NOMO-1 (cell line): ENCODE measurements around the gene THSD7B.
"Not testable (repeated sequence)": the region's sequence is repeated elsewhere in the genome, so short reads cannot be mapped to it uniquely, and the experiment has no call there.

ENCODE experiments used
- DNase-seq, 2 experiments: peaks; one replicate each; lab custom pipeline; 2025; ENCODE audit not compliant: unreplicated experiment in 2 of 2; lab: John Stamatoyannopoulos, UW

THSD7B gene

DNA sequence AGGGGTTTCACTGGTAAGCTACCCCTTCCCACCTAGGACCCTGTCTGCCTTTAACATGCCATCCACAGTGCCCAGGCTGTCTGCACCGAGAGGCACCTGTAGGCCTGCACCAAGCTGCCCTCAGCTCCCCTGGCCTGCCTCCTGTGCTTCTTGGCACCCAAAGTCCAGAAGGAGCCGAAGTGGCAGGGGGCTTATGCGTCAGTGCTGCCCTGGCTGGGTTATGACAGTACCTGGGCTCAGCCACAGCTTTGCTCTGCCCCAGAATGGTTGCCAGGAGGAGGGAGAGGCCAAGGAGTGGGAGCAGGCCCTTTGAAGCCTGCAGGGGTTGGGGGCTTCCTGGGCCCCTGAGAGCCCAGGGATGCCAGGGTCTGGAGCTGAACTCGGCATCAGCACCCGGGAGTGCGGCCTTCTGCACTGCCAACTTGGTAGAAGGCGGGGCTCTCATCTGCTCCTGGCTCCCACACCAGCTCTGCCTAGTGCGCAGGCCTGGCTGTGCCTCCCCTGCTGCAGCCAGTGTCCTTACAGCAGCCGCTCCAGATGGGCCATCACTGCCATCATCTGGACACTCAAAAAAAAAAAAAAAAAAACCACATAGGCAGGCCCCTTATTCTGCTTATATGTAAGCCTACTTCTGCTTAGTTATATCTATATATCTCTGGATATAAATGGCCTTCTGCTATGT, 155.4 kb downstream of the THSD7B start:
- no peak for DNase-seq

- DNase-seq, result no peak
Measured at GRCh38 chr2:136927156-136927555, 161.8 kb downstream of the THSD7B start.

GRCh38 chr2:136929531-136929930, 164.2 kb downstream of the THSD7B start:
- DNase-seq, result no peak

DNA sequence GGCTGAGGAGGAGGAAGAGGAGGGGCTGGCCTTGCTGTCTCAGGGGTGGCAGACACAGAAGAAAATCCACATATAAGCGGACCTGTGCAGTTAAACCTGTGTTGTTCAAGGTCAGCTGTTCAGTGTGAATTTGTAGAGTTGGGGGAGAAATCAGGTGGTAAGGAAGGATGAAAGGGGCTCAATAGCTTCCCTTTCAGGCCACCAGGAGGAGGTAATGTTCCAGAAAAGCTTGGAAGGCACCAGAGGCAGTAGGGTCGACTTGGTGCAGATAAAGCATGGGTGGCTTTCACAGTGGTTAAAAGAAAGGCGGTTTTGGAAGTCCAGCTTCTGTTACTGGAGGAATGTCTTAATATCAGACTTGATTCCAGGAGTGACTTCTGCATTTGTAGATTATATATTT, 167.4 kb downstream of the THSD7B start:
- no peak for DNase-seq

DNA sequence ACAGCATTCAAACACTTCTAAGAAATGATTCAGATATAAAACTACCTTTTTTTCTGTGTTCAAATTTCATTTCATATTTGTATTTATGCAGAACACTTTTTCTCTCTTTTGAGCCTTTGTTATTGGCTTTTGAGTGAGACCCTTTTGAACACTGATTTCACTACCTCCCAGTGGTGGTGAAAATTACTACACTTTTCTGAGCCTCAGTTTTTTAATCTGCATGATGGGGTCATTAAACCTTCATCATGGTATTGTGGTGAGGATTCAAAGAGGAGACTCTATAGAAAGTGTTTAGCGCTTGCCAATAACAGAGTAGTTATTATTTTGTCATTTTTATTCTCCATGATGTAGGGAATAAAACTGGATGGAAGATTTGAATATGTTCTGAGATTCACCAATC, 169.8 kb downstream of the THSD7B start:
- no peak for DNase-seq

GRCh38 chr2:136956050-136956449, 190.7 kb downstream of the THSD7B start:
- no peak for DNase-seq

- no peak for DNase-seq
Measured at GRCh38 chr2:136957044-136957443, 191.7 kb downstream of the THSD7B start.

GRCh38 chr2:136962105-136962725, 196.9 kb downstream of the THSD7B start:
- no peak for DNase-seq

GRCh38 chr2:136966485-136966884, 201.1 kb downstream of the THSD7B start:
- DNase-seq, result no peak

- DNase-seq, result no peak
Measured at GRCh38 chr2:136980303-136980702, 215.0 kb downstream of the THSD7B start.

- not testable (repeated sequence) for DNase-seq
Measured at GRCh38 chr2:136981689-136982088, 216.3 kb downstream of the THSD7B start.

DNA sequence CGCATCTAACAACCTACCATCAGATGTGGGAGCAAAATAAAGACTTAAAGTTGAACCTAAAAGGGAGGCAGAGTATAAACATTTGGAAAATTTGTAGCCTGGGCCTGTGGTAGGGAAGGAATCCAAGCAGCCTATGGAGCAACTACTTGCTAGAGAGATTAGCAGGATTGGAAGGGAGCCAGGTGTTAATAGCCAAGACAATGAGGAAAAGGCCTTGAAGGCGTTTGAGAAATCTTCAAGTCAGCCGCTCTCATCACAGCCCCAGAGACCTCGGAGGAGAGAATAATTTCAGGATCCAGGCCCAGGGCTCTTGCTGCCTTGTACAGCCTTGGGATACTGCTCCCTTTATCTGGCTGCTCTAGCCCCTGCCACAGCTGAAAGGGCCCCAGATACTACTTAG, 219.7 kb downstream of the THSD7B start:
- DNase-seq, result no peak

DNA sequence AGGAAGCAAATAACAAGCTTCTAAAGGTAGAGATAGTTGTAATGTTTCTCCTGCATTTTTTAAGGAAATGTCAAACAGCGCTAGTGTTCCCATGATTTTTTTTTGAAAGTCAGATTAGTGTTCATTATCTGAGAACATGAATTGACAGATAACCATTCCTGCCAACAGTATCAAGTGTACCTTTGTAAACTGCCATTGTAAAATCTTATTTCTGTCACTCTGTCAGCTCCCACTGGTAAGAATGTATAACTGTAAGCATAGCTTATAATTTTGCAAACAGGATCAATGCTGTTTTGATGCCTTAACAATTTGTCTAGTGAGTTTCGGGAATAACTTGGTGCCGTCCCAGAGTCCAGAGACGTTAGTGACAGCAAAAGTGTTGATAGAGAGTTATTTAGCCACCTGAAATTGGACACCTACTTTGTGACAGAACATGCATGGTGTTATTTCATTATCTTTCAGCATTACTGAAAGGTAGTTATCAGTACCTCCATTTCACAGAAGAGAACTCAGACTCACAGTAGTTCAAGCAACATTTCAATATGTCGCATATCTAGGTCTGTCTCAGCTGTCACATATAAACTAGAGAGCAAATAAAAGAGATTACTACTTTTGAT, 221.4 kb downstream of the THSD7B start:
- DNase-seq, result no peak

DNA sequence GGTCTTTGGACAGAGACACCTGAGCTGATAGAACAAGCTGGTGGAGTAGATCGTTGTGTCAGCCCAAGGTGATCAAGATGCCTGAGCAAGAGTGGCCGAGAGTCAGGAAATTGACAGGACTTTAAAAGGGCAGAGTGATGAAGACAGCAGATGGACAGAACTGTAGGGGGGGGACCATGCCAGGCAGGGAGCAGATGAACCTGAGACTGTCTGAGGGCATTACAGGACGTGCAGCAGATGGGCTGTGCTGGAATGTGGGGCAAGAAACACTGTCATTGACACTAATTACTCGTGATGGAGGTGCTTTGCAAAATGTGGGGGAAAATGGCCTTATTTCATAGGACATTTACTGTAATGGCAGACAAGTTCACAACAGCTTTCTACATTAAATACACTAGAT, 225.0 kb downstream of the THSD7B start:
- DNase-seq, result no peak

- no peak for DNase-seq
Measured at GRCh38 chr2:136994793-136995192, 229.4 kb downstream of the THSD7B start.

GRCh38 chr2:136997557-136997956, 232.2 kb downstream of the THSD7B start:
- no peak for DNase-seq

- no peak for DNase-seq
Measured at GRCh38 chr2:137000811-137001210, 235.5 kb downstream of the THSD7B start.

DNA sequence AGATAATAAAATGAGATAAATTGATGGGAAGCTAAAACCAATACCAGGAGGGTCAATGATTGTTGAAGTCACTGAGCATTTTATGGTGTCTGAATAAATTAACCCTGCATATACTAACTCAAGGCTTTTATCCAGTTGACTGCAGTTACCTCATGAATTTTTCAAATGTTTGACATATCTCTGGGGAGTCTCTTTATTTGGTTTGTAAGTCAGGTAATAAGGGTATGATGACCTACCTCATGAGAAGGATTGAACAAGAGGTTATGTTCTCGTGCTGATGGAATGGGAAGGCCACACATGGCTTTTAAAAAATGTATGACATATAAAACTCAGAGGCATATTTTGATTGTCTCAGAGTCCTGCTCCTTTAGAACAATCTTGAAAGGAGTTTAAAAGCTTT, 237.6 kb downstream of the THSD7B start:
- DNase-seq, result no peak

GRCh38 chr2:137005210-137005609, 239.9 kb downstream of the THSD7B start:
- DNase-seq, result no peak

GRCh38 chr2:137007938-137008337, 242.6 kb downstream of the THSD7B start:
- DNase-seq, result no peak

GRCh38 chr2:137009953-137010352, 244.6 kb downstream of the THSD7B start:
- DNase-seq, result no peak
